NCI-H1105 (cell line): ENCODE measurements around the gene MCTP1.
"Not testable (repeated sequence)": the region's sequence is repeated elsewhere in the genome, so short reads cannot be mapped to it uniquely, and the experiment has no call there.

Experiments
- DNase-seq: peaks from one replicate; lab custom pipeline; 2025; lab: John Stamatoyannopoulos, UW

Gene MCTP1

GRCh38 chr5:95251185-95251584 lies 33.7 kb downstream of the MCTP1 start:
- no peak for DNase-seq

- no peak for DNase-seq
These were observed 40.4 kb downstream of the MCTP1 start for GRCh38 chr5:95244479-95244878.

- no peak for DNase-seq
These were observed 43.3 kb downstream of the MCTP1 start for GRCh38 chr5:95241635-95242034.

- DNase-seq, result no peak
These were observed 43.7 kb downstream of the MCTP1 start for GRCh38 chr5:95241161-95241560.

- no peak for DNase-seq
These were observed 46.2 kb downstream of the MCTP1 start for GRCh38 chr5:95238560-95239325.

- no peak for DNase-seq
These were observed 47.6 kb downstream of the MCTP1 start for GRCh38 chr5:95237324-95237723.

GRCh38 chr5:95235439-95235982 lies 49.4 kb downstream of the MCTP1 start:
- DNase-seq, result no peak

- no peak for DNase-seq
These were observed 55.2 kb downstream of the MCTP1 start for GRCh38 chr5:95229646-95230045.

GRCh38 chr5:95224701-95225459 lies 60.0 kb downstream of the MCTP1 start:
- no peak for DNase-seq

- no peak for DNase-seq
These were observed 61.2 kb downstream of the MCTP1 start for GRCh38 chr5:95223566-95224258.

- no peak for DNase-seq
These were observed 62.1 kb downstream of the MCTP1 start for GRCh38 chr5:95222836-95223235.

- no peak for DNase-seq
These were observed 63.7 kb downstream of the MCTP1 start for GRCh38 chr5:95221234-95221633.

- DNase-seq, result no peak
These were observed 64.5 kb downstream of the MCTP1 start for GRCh38 chr5:95220381-95220780.

- no peak for DNase-seq
These were observed 65.5 kb downstream of the MCTP1 start for GRCh38 chr5:95219411-95219810.

- no peak for DNase-seq
These were observed 67.0 kb downstream of the MCTP1 start for GRCh38 chr5:95217881-95218280.

GRCh38 chr5:95217351-95217750 lies 67.5 kb downstream of the MCTP1 start:
- no peak for DNase-seq

- no peak for DNase-seq
These were observed 68.5 kb downstream of the MCTP1 start for GRCh38 chr5:95216136-95216955.

GRCh38 chr5:95207811-95208210 lies 77.1 kb downstream of the MCTP1 start:
- not testable (repeated sequence) for DNase-seq

GRCh38 chr5:95194856-95195255 lies 90.0 kb downstream of the MCTP1 start:
- no peak for DNase-seq

GRCh38 chr5:95191330-95191729 lies 93.6 kb downstream of the MCTP1 start:
- no peak for DNase-seq

- DNase-seq, result no peak
These were observed 100.0 kb downstream of the MCTP1 start for GRCh38 chr5:95184924-95185323.

GRCh38 chr5:95181644-95182043 lies 103.2 kb downstream of the MCTP1 start:
- DNase-seq, result no peak
